HCT116 (cell line): Measurements from ENCODE around the gene DHH.

Experiments used
- CEBPB ChIP-seq: IDR thresholded peaks from 2 replicates; pipeline ENCODE4 v1.6.1; 2012; ENCODE audit warnings: low read depth
- CTCF ChIP-seq, 3 experiments: fragments of 200-600 bp in 1 of 3; sonication (generic) in 1 of 3; IDR thresholded peaks in 2 of 3; conservative IDR thresholded peaks in 1 of 3; 2 replicates each; pipeline ENCODE4 v1.5.1; 2012 to 2017; ENCODE audit warnings: low read depth in 2 of 3, low read length in 2 of 3, antibody characterized with exemption in 1 of 3, borderline replicate concordance in 1 of 3, control low read depth in 1 of 3, mild to moderate bottlenecking in 1 of 3, mixed read lengths in 1 of 3, mixed run types in 1 of 3, moderate library complexity in 1 of 3; ENCODE audit not compliant: insufficient read depth in 1 of 3
- RAD21 ChIP-seq: IDR thresholded peaks from 2 replicates; pipeline ENCODE4 v1.6.1; 2012; ENCODE audit warnings: low read depth, mild to moderate bottlenecking

GRCh38 chr12:49044660-49045059, 49.9 kb downstream of the DHH start:
- no peak for TF ChIP-seq CTCF (IDR thresholded peaks at IDR 0.05 in 2 of 3, conservative IDR thresholded peaks at IDR 0.05 in 1 of 3; ENCODE audit: borderline replicate concordance in 1 of 3, insufficient read depth in 1 of 3, low read depth in 2 of 3, low read length in 2 of 3)
- TF ChIP-seq CEBPB: no peak
- TF ChIP-seq RAD21: no peak
